DMS79 treated with DMSO at 0.1 percent for 48 hours (cell line): ENCODE data around the gene RPL10.

Source experiments
- DNase-seq: peaks from one replicate; lab custom pipeline; 2025; lab: John Stamatoyannopoulos, UW

The RPL10 gene

DNA sequence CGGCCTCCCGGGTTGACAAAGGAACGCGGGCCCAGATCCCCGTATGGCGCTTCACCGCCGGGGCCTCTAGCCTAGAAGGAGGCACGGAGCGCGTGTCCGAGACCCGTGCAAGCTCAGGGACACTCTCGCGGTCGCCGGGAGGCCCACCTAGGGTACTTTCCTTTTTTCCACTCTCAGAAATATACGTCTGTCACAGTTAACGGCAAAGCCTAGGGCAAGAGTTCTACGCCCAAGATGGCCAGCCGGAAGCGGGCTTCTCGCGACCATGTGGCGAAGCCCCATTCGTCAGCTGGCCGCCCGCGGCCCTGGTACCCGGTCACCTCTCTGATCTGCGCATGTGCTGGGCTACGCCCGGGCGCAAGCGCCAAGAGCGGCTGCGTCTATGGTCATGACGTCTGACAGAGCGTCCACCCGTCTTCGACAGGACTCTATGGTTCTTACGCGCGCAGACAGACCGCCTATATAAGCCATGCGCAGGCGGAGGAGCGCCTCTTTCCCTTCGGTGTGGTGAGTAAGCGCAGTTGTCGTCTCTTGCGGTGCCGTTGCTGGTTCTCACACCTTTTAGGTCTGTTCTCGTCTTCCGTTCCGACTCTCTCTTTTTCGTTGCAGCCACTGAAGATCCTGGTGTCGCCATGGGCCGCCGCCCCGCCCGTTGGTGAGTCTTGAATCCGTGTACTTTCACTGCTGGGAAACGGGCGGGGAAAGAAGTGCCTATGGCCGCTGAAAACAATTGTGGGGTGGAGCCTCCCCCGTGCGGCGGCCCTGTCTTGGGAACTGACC, at the start of gene RPL10:
TSS of gene RPL10 (plus strand) at position 490 of the 780 bp plus-strand sequence. CDS start at position 633, 143 bp downstream.
- DNase-seq = peak; percentile 87

GRCh38 chrX:154348646-154349358, 49.4 kb upstream of the RPL10 start:
- DNase-seq = no peak

- no peak for DNase-seq
Measured at GRCh38 chrX:154349359-154349935, 48.7 kb upstream of the RPL10 start.

DNA sequence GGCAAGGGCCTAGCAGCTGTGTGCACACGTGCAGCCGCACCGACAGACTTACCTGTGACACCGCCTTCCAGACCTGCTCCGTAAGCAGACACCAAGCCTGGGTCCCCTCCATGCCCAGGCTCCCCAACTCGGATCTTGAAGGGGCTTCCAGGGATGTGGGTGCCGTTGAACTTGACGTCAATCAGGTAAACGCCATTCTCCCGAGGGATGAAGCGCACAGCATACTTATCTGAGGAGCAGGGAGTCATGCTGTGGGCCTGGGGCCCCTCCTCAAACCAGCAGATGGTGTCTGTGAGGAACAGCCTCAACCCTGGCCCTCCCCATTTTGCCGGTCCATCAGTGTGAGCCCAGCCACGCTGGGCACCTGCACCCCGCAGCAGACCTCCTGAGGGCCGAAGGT, 48.2 kb upstream of the RPL10 start:
- DNase-seq = no peak

DNA sequence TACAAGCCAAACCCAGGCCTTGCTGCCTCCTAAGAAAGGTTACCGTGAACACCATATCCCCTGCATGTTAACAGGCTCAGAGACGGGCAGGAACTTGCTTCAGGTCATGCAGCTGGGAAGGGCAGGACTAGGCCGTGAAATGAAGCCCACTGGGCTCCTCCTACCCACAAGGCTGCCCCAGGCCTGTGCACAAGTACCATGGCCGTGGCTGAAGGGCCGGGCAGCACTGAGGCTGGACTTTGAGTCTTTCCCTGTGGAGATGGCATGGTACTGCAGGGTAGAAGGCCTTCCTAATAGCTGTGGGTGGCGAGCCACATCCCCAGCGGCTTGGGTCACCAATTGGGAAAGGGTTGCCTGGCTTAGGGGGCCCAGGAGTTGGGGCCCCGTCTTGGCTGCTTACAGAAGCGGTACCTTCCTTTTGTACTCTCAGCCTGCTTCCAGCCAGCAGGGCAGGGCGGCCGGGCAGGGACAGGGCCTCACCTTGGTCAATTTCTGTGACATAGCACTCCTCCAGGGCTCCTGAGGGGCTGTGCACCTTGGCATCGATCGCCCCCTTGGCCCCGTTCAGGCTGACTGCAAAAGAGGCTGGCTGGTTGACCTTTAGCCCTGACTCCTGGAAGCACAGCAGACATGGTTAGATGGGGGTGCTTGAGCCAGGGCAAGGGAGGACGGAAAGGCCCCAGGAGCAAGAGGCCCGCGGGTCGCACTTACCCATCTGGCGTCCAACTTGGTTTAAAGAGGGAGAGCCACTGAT, 47.6 kb upstream of the RPL10 start:
- no peak for DNase-seq

GRCh38 chrX:154351183-154352011, 46.8 kb upstream of the RPL10 start:
- no peak for DNase-seq

GRCh38 chrX:154352012-154352401, 46.2 kb upstream of the RPL10 start:
- no peak for DNase-seq

DNA sequence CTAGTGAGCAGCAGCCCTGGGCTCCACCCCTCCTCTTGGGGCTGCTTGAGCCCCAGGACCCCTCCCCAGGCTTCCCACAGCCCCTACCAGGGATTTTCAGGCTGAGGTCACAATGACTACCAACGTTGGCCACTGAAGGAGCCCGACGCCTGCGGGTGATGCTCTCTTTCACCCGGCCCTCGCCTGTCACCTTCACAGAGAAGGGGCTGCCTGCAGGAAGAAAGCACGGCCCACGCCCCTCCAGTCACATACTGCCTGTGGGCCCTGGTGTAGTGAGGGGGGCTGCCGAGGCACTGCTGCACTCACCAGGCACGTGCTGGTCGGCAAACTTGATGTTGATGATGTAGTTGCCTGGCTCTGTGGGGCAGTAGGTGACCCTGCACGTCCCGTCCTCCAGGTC, 45.7 kb upstream of the RPL10 start:
- DNase-seq = no peak

DNA sequence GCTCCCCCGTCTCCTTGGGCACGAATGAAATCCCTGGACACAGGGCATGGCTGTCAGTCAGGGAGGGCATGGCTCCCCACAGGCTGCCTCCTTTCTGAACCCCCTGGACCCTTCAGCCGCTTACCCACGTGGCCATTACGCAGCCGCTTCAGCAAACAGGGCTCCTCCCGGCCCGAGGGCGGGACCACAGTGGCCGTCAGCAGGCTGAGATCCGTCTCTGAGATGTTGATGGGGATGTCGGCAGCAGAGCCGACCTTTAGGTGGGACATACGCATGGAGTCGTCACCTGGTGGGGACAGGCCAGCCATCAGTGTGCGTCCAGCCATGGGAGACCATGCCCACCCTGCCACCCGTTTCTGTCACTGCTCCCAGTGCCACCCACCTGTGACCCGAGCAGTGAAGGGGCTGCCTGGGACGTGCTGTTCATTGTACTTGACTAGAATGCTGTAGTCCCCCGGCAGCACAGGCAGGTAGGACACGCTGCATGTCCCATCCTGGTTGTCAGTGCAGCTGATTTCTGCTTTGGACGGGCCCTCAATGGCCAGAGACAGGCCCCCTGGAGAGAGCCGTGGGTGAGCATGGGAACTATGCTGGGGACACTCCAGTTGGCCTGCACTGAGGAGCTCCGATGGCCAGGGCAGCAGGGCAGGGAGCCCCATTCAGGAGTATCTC, 44.9 kb upstream of the RPL10 start:
- no peak for DNase-seq

DNA sequence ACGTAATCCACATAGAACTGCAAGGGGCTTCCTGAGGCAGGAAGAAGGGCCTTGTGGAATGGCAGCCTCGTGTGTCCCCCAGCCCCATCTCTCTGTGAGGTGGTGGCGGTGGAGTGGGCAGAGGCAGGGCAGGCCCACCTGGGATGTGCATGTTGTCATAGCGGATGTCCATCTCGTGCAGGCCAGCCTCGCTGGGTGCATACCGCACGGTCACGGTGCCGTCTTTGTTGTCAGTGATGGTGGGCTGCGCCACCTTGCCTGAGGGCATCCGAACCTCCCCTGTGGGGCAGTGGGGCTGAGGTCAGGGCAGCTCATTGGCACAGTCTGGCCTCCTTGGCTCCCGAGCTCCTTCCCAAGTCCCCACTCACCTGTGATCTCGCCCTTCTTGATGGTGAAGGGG, 44.2 kb upstream of the RPL10 start:
- DNase-seq = no peak

GRCh38 chrX:154354516-154354915, 43.7 kb upstream of the RPL10 start:
- no peak for DNase-seq

GRCh38 chrX:154355094-154355775, 42.9 kb upstream of the RPL10 start:
- no peak for DNase-seq

- DNase-seq = no peak
Measured at GRCh38 chrX:154355776-154356140, 42.4 kb upstream of the RPL10 start.

GRCh38 chrX:154356596-154356995, 41.6 kb upstream of the RPL10 start:
- no peak for DNase-seq

DNA sequence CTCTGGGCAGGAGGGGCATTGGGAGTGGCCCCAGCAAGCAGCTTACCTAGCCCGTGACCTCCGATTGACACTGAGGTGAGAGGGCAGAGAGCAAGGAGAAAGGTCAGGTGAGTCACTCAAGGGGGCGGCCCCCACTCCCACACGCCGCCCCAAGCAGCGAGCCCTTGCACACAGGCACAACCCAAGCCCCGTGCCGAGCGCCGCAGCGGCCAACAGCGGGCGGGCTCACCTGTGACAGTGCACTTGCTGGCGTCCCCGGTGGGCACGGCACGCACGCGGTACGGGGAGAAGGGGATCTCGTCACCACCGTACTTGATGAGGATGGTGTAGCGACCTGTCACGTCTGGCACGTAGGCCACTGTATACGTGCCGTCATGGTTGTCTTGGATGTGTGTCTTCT, 41.0 kb upstream of the RPL10 start:
- DNase-seq = no peak

- DNase-seq = no peak
Measured at GRCh38 chrX:154358011-154358410, 40.2 kb upstream of the RPL10 start.

- no peak for DNase-seq
Measured at GRCh38 chrX:154358829-154359228, 39.3 kb upstream of the RPL10 start.

- no peak for DNase-seq
Measured at GRCh38 chrX:154359362-154360154, 38.6 kb upstream of the RPL10 start.

GRCh38 chrX:154360155-154360713, 37.9 kb upstream of the RPL10 start:
- DNase-seq = no peak
